CD4-positive, alpha-beta T cell treated with Interleukin-17A for 1 hour (primary cell): ENCODE measurements around the gene LPIN1.
"Not testable (repeated sequence)": the region's sequence is repeated elsewhere in the genome, so short reads cannot be mapped to it uniquely, and the experiment has no call there.

Experiments used
- DNase-seq: peaks from one replicate; pipeline ENCODE4 v3.0.0-alpha.2; 2020

The LPIN1 gene

DNA sequence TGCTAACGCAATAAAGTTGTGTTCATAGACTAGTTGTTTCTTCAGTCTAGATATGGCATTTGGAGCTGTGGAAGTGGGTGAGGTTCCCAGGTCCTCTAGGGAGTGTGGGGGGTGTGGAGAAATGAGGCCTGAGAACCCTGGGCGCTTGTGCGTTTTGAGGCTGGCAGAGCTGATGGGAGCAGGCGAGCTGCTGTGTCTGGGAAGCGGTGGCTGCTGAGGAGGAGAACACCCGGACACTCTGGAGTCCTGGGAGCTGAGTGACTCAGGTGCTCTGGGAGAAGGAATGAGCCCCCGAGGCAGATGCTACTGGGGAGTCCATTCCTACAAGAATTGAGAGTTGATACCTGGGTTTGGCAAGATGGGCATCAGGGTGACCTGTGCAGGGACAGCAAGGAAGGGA is 67.5 kb downstream of the LPIN1 start:
- DNase-seq, result no peak

DNA sequence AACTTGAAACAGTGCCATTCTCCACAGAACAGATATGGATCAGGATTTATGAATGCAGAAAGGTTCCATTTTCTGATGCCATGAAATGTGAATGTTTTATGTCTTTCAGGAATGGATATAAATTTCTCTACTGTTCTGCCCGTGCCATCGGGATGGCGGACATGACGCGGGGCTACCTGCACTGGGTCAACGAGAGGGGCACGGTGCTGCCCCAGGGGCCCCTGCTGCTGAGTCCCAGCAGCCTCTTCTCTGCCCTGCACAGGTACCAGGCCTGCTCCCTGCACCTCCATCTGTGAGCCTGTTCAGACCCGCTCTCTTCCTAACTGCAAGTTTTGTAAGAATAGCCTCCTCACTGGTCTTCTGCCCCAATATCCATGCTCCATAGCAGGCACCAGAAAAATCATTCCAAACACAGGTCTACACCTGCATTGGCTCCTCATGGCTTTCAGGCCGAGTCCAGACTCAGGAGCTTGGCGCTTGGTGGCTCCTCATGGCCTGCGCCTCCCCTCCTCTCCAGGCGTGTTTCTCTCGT is 68.6 kb downstream of the LPIN1 start:
- no peak for DNase-seq

DNA sequence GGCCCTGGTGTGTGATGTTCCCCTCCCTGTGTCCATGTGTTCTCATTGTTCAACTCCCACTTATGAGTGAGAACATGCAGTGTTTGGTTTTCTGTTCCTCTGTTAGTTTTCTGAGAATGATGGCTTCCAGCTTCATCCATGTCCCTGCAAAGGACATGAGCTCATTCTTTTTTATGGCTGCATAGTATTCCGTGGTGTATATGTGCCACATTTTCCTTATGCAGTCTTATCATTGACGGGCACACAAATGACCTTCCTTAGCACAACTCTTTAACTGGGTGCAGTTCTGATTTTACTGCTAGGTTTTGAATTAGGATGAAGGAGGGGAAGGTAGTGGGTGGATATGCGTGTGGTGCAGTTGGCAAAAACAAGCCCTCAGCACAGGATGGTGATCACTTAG is 70.5 kb downstream of the LPIN1 start:
- not testable (repeated sequence) for DNase-seq

DNA sequence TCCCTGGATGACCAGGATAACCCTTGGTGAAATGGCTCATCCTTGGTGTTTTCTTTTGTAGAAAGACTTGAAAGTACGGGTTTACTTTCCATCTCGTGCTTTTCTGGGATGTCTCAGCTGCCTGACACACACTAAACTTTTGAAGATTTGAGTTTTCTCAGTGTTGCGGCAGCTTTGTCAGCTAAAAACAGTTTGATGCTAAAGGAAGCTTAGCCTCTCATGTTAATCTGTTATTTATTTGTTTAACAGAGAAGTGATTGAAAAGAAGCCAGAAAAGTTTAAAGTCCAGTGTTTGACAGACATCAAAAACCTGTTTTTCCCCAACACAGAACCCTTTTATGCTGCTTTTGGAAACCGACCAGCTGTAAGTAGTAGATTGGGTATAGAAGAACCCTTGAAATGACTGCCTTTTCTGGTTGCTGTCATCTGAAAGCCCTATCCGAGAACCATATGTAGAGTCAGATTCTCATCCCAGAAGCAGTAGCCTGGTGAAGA is 72.8 kb downstream of the LPIN1 start:
- no peak for DNase-seq

DNA sequence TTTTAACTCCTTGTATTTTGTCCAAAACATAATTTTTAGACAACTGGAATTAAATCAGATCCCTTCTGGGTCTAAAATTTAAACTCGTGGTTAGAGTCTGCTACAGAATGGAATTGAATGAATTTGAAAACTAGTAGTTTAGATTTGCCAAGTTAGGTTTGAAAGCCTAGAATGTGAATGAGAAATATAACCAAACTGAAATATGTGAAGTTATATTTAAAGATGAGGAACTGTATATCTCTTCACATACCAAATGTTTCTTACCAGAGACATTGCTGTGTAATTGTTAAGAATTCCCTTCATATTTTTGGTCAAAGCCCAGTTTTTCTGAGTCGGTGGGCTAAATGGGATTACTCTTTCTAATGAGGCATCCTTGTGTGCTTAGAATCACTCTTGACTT is 74.2 kb downstream of the LPIN1 start:
- no peak for DNase-seq

DNA sequence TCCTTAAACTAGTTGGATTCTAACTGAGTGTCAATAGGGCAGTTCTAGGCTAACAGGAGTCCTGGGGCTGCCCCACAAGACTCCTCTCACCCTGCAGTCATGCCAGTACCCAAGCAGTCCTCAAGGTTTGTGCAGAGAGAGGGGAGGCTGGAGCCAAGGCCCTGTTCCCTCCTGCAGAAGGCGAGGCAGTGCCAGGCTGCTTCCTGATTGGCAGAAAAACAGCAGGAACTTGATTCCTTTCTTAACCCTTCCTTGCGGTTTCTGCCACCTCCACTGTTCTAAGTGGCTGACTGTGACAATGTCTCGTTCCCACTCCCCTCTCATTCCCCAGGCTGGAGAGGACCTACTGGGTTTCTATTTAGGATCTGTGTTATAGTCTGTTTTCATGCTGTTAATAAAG is 75.3 kb downstream of the LPIN1 start:
- no peak for DNase-seq

- DNase-seq, result not testable (repeated sequence)
These were observed 75.9 kb downstream of the LPIN1 start for GRCh38 chr2:11822359-11822745.

DNA sequence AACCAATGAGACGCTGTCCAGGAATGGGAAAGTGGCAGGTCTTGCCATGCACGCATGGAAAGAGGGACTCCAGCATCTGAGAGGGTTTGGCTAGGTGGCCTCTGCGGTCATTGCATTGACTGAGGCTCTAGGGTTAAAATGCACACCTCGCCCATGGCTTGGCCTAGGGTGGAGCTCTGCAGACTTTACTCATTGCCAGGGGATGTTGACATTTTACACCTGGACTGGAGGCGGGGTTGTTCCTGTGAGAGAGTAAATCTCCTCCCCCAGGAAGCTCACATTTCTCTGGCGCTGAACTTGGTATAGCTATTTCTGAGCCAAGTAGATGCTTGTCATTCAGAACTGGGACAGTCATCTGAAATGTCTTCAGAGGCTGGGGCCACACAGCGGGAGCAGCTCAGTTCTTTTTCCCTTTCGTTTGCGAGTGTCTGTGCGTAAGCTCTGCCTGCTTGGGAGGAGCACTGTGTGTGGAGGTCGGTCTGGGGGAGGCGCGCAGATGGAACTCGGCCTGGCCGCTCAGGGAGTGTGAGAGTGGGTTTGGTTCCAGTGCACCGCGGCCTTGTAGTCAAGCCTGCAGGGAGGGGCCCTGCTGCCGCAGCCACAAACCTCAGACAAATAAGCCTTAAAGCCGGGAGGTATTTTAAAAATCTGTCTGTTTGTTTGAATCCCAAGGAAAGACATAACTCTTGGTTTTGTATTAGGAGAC is 76.5 kb downstream of the LPIN1 start:
- no peak for DNase-seq

- DNase-seq, result no peak
These were observed 78.7 kb downstream of the LPIN1 start for GRCh38 chr2:11824901-11825828.

DNA sequence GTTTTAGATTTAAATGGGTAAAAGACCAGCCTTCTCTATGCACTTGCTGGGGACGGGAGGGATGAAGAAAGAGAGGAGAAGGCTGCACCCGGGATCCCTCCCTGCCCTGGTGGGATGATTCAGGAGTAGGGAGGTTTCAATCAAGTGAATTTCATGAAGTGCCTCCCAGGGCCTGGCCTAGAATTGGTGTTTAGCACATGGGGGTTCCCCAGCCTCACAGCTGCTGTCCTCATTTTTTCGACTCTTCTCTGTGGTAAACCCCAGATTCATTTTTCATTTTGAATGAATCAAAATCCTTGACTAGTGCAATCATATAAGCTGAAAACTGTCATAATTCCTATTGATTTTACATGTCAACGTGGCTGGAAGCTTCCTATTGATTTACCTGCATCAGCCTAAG is 81.1 kb downstream of the LPIN1 start:
- DNase-seq, result no peak

GRCh38 chr2:11828933-11829323 is 82.5 kb downstream of the LPIN1 start:
- DNase-seq, result no peak

DNA sequence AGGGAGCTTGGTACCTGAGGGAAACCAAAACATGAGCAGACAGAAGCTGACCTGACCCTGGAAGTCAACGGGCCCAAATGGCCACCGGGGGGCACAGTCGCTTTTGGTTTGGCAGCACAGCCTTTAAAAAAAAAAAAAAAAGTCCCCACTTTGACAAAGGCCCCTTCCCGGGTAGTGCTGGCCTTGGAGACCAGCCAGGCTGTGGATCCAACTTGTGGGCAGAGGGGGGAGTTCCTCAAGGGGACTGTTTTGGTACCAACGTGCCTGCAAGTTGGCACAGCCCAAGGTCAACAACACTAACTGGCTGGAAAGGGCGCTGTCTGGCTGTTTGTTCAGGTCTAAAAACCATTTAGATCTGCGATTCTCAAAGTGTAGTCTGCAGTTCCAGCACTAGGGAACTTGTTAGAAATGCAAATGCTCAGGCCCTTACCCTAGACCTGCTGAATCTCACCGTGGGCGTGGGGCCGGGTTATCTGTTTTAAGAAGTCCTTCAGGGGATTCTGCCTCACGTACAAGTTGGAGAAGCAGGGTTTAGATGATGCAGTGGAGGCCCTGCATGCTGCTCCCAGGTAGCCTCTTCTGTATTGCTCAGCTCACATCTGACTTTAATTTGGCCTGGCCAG is 83.0 kb downstream of the LPIN1 start:
- peak; percentile 65 for DNase-seq

- DNase-seq, result peak; percentile 71
These were observed 83.7 kb downstream of the LPIN1 start for GRCh38 chr2:11829947-11830707.

- no peak for DNase-seq
These were observed 84.4 kb downstream of the LPIN1 start for GRCh38 chr2:11830708-11831301.

GRCh38 chr2:11831415-11831814 is 85.0 kb downstream of the LPIN1 start:
- no peak for DNase-seq

- DNase-seq, result no peak
These were observed 86.1 kb downstream of the LPIN1 start for GRCh38 chr2:11832531-11832930.

DNA sequence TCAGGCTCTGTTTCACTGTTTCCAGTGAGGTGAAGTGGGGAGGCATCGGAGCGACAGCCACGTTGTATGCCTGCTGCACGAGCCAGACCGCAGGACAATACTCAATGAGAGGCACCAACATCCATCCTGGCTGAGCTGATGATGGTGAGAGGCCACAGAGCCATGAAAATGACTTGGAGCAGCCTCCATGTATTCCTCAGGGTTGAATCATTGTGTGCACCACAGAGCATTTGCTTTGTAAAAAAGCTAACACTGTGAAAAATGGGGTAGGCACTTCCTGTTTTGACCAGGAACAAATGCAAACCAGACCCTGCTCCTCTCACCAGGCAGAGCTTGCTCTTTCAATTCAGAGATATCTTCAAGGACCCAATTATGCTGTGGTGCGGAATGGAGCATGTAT is 87.2 kb downstream of the LPIN1 start:
- no peak for DNase-seq

GRCh38 chr2:11835403-11835802 is 89.0 kb downstream of the LPIN1 start:
- no peak for DNase-seq

DNA sequence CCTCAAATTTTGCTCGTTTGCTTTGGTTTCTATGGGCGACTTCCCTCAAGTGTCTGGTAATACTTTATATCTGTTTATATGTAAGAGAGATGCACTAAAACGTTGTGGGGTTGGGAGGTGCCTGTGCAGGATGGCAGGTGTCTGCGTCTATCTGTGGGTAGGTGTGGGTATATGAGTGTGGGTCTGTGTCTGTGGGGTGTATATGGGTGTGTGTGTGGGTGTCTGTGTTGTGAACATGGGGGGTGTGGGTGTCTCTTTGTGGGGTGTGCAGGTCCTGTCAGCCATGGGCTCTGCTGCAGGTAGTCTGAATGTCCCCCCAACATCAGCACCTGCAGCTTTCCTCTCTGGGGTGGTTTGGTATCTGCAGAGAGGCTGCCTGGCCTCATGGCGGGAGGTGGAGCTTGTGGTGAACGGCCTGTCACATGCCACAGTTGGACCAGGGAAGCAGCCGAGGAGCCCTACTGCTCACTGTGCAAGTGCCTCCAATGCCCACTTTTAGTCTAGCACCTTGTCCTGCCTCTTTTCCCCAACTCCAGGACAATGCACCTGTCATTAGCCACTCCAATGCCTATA is 90.3 kb downstream of the LPIN1 start:
- DNase-seq, result no peak

DNA sequence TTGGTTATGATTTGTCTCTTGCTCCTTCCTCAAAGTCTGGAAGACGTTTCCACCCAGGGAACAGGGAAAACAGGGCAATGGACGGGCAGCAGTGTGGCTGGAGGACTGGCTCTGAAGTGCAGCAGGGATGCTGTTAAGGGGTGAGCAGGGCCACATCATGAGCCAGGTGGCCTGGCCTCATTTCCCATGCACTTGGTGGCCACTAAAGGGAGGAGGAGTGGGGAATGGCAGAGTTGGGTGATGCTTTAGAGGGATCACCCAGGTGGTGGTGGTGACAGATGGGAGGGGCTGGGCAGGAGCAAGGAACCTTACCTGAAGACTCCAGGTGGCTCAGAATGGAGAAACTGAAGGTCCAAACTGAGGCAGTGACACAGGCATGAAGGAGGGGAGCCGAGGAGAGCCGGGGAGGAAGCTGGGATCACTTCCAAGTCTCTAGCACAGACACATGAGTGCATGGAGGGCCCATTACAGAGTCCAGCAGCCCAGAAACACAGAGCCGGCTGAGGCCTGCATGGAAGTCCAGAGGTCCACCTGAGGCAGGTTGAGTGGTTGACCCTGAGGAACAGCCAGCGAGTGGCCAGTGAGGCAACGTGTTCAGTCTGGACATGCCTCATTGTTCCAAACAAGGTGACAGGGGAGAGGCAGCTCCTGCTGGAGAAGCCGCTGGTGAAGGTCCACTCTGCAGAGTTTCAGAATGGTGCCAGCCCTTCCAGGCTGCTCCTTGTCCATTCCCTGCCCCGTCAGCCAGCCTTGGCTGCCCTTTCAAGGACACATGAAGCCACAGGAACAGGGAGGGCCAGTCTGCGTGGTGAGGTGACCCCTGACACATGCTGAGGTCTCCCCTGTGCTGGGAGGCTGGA is 91.7 kb downstream of the LPIN1 start:
- no peak for DNase-seq

- DNase-seq, result no peak
These were observed 93.5 kb downstream of the LPIN1 start for GRCh38 chr2:11839916-11840315.
